RPMI8226 (cell line): ENCODE data around the gene UPF2.
"Not testable (repeated sequence)": the region's sequence is repeated elsewhere in the genome, so short reads cannot be mapped to it uniquely, and the experiment has no call there.

ENCODE experiments used
- DNase-seq: peaks from one replicate; pipeline ENCODE4 v3.0.0-alpha.2; 2015

Gene UPF2

DNA sequence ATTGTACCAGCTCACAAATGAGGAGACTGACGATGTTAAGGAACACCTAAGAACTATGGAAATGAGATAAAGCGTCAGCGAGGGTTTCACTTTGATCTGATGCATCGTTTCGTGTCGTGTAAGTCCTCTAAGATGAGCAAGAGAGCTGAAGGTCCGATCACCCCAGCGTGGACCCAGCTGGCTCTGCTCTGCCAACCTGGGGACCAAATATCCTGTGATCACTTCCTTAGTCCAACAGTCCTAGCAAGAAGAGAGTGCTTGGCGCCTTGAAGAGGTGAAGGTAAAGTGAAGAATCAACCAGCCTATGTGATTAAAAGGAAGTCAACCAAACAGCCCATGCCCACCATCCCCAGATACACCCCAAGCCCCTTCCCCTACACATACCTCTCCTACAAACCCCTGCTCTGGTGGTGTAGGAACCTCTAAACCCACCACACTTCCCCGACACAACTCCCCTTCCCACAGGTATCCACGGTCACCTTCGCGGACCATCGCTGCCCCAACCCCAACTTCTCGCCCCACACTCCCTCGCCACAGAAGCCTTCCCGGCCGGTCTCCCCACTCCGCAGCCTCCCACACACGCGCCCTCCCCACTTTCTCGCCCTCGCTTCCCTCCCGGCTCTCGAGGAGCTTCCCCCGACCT, 722 bp downstream of the UPF2 start:
- peak; percentile 59 for DNase-seq

DNA sequence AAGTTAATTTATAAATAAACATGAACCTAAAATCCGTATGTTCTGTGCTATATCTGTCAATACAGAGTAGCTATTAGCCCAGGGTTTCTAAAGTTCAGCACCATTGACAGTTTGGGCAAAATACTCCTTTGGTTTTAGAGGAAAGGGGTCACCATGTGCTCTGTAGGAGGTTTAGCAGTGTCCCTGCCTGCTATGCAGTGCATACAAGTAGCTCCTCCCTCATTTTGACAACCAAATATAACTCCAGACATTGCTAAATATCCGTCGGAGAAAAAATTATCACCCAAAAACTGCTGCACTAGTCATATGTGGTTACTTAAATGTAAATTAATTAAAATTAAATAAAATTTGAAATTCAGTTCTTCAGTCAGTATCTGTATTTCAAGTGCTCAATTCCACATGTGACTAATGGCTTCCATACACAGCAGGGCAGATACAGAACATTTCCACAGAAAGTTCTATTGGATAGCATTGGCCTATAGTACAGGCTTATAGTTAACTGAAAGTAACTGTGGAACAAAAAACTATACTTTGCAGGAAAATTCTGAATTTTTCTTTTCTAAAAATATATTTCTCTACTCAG, 6.4 kb downstream of the UPF2 start:
- no peak for DNase-seq

DNA sequence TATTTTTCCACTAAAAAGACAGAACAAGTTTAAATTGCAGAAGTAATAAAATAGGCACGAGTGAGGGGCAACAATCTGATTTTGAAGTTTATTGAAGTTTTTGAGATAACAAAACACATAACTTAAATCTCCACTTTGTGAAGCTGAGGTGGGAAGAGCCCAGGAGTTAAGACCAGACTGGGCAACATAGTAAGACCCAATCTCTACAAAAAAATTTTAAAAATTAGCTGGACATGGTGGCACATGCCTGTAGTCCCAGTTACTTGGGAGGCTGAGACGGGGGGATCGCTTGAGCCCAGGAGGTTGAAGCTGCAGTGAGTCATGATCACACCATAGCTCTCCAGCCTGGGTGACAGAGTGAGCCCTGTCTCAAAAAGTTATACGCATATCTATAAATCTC, 11.2 kb downstream of the UPF2 start:
- no peak for DNase-seq

DNA sequence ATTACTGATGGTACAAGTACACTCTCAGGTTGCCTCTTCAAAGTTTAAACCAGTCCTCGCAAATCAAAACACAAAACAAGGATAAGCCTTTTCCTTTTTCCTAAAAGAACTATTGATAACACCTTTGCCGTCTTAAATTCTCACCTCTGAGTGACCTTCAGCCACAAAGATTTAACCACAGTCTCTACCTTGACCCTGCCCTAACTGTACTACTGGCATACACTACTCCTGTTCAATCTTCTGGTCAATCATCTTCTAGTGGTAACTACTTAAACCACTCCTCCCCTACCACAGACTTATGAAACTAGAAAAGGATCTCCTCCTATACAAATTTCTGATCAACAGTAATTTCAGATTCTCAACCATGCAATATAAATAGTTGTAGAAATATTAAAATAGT, 15.1 kb downstream of the UPF2 start:
- DNase-seq, result no peak

DNA sequence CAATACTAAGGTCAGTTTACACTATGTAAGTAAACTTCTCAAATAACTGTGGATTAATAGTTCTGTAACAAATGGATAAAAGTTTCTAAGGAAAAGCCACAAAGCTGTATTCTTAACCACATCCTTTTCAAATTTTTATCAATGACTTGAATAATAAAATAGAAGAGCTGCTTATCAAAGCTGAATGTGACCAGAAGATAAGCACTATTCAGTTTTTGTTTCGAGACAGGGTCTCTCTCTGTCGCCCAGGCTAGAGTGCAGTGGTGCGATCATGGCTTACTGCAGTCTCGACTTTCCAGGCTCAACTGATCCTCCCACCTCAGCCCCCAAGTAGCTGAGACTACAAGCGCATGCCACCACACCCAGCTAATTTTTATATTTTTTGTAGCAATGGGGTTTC, 17.0 kb downstream of the UPF2 start:
- DNase-seq, result no peak

DNA sequence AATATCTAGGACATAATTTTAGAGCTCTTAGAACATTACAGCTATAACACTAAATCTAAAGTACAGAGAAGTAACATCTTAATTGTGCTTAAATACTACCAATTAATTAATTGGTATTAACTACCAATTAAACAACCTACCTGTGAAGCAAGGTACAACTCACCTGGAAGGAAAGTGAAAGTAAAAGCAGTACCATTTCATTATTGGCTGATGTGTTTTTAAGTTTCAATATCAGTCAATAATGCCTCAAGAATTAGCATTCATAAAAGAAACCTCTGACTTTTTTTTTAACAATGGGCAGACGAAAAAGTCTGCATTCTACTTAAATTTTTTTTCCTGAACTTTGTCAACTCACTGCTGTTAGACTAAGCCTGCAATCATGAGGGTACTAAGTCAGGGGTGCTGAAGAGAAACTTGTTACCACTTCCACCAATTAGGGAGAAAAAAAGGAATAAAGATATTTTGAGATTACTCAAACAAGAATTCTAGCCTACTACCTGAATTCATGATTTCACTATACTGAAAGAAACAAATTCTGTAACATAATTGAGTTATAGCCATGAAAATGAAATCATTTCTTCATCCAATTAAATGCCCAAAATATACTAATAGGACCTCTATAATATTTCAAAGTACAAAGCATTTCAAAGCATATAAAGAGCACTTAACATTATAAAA, 19.9 kb downstream of the UPF2 start:
- no peak for DNase-seq

DNA sequence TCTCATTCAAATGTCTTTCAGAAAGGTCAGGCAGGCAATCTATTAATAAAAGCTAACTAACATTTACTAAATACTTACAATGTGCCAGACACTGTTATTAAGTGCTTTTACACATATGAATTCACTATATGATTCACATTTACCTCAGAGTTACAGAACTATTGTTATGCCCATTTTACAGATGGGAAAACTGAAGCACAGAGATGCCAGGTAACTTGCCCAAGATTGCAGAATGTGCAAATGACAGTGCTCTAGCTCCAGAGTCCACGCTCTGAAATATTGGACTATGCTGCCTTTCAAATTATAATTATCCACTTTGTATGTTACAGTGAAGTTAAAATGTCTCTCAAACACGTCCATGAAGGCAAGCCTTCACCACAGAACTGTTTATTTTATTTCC, 22.0 kb downstream of the UPF2 start:
- DNase-seq, result no peak

DNA sequence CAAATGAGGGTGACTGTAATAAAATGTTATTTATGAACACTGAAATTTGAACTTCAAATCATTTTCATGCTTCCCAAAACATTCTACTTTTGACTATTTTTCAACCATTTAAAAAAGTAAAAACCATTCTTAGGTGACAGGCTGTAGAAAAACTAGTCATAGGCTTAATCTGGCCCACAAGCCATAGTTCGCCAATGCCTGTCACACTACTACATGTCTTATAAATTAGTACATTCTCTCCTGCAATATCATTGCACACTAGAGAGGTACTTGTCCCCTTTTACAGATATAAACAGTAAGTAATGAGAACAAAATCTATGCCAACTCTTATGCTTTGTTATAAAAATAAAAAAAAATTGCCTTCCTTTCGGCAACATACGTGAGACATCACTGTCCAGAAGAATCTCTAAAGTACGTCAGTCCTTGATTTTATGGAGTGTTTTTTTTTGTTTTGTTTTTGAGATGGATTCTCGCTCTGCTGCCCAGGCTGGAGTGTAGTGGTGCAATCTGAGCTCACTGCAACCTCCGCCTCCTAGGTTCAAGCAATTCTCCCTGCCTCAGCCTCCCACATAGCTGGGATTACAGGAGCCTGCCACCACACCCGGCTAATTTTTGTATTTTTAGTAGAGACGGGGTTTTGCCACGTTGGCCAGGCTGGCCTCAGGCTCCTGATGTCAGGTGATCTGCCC, 23.2 kb downstream of the UPF2 start:
- no peak for DNase-seq

DNA sequence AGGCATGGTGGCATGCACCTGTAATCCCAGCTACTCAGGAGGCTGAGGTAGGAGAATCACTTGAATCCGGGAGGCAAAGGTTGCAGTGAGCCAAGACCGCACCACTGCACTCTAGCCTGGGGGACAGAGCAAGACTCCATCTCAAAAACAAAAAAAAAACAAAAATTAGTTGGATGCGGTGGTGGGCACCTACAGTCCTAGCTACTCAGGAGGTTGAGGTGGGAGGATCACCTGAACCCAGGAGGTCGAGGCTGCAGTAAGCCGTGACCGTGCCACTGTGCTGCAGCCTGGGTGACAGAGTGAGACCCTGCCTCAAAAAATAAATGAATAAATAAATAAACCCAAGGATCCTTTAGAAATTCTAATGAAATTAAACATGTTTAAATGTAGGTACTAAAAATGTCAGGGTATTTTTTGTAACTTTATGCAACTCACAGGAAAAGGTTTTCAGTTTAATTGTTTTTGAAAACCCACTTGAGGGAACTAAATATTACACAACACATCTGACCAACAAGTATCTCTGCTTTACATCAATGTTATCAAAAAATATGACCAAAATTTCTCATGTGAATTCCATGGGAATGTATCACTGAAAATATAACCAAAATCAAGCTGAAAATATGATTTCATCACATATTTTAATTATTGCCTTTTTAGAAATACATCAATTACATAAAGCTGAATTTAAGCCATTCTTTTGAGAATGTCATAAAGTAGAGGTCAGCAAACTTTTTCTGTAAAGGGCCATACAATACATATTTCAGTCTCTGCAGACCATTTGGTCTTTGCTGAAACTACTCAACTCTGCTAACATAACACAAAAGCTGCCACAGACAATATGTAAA, 23.9 kb downstream of the UPF2 start:
- no peak for DNase-seq

DNA sequence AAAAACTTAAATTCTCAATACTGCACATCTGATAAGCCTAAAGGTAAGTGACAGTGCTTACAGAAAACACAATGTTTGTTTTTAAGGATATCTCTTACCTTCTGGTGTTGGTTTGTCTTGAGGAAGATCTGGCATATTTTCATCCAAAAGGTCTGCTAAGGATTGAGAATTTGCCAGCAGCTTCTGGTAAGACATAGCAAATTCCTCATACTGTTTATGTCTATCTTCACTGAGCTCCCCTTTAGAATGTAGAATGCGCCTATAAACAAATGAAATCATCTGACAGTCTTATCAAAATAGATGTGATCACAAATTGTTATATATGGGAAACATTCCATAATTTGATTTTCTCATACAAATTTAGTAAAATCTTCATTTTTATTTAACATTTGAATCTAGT, 28.7 kb downstream of the UPF2 start:
- no peak for DNase-seq

DNA sequence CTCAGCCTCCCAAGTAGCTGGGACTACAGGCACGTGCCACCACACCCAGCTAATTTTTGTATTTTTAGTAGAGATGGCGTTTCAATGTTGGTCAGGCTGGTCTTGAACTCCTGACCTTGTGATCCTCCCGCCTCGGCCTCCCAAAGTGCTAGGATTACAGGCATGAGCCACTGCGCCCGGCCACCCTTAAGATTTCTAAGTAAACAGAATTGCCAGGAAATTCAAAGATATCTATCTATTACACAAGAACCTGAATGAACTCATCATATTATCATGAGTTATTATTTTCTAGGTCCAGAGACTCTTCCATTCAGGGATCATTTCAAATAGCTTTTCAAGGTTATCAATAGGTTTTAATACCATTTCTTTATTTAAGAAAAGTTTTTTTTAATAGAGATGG, 29.2 kb downstream of the UPF2 start:
- not testable (repeated sequence) for DNase-seq

DNA sequence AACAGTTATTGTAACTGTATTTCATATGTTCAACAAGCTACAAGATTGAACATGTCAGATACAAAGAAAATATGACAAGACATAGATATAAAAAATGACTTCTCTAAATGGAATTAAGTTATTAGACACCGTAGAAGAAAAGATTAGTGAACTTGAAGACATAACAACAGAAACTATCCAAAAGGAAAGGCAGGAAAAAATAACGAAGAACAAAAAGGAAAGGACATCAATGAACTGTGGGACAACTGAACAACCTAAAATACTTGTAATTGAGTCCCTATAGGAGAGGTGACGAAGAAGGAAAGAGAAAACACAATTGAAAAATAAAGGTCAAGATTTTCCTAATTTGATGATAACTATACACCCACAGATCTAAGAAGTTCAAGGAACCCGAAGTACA, 32.3 kb downstream of the UPF2 start:
- no peak for DNase-seq

DNA sequence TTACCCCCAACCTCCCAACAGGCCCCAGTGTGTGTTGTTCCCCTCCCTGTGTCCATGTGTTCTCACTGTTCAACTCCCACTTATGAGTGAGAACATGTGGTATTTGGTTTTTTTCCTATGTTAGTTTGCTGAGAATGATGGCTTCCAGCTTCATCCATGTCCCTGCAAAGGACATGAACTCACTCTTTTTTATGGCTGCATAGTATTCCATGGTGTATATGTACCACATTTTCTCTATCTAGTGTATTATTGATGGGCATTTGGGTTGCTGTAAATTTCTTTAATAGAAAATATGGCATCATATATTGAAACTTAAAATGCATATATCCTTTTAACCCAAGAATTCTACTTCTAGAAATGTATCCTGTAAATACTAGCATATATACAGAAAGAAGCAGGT, 33.8 kb downstream of the UPF2 start:
- DNase-seq, result not testable (repeated sequence)

DNA sequence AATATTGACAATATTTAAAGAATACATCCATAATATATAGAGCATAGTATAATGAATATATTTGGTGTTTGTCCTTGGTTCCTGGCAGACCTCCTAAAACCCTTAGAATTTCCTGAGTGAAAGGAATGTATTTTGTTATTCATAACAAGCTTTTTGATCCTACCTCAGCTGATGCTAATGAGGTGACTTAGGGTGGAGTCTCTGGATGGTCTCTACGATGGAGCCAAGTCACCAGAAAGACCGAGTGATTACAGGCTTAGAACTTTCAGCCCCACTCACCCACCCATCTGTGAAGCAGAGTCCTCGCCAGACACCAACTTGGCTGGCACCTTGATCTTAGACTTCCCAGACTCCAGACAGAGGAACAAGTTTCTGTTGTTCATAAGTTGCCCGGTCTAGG, 35.9 kb downstream of the UPF2 start:
- DNase-seq, result no peak

DNA sequence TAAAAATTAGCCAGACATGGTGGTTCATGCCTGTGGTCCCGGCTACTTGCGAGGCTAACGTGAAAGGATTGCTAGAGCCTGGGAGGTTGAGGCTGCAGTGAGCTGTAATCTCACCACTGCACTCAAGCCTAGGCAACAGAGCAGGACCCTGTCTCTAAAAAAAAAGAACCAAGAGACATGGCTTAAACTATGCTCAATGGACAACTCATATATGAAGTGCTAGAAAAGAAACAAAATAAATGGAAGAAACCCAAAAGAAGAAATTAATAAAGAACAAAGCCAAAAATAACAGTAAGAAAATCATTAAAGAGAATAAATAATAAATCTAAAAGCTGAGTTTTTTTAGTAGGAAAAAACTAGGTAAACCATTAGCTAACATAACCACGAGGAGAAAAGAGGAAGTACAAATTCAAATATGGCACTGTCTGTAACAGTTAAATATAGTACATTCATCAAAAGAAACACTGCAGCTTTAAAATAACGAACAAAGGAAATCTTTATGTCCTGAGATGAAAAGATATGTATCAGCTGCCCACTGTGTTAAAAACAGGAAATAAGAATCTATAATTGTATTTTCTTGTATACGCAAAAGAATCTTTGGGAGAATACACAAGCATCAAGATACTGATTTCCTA, 48.7 kb downstream of the UPF2 start:
- no peak for DNase-seq

DNA sequence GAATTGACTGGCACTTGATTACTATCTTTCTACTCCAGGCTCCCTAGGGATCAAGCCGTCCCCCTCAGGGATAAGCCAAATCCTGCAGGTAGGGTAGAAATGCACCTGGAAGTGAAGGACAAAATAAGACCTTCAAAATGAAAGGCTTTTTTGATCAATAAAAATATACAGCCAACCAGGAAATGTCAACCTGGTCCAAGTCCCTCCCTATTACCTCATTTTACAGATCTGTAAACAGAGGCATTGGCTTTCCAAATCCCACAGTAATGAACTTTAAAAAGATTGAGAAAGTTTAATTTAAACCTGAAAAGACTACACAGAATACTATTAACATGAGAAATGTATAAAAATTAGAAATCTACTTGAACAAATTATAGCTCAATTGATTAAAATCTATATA, 53.7 kb downstream of the UPF2 start:
- DNase-seq, result no peak

DNA sequence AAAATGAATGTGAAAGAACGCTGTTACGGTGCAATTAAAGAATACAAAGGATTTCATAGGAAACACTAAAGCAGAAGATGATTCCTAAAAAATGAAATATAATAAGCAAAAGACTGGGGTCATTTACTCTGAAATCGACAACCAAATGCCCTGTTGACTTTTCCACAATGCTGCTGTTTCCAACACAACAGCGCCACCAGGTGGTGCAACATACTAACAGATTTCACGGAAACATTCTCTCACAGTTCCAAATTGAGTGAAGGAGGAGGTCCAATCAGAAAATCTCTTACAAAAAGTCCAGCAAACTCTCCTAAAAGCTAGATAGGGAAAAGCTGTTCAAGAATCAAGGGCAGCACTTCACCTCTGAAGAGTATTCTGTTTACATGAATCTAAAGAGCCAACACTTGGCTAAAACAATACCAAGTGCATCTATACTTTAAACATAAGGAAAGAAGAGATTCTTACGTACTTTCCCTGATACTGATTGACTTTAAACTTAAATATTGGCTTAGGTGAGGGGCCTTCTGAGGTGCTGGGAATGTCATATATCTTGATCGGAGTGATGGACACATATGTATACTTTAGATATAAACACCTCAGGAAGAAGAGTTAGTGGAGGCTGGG, 55.9 kb downstream of the UPF2 start:
- peak; percentile 65 for DNase-seq

DNA sequence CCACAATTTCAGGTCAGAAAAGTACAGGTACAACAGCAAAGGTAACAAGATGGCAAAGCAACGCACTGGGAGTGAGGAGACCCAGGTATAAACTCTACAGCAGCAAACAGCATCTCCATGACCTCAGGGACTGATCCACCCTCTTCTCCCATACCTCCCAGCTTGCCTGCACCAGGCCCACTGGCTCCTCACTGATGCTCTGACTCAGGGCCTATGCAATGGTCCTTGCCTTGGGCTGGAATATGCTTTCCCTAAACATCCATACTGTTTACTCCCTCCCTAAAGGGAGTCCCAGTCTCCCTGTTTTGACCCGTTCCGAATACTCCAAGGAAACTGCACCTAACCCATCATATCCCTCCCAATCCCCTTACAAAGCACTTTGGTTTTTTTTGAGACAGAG, 60.4 kb downstream of the UPF2 start:
- DNase-seq, result no peak

DNA sequence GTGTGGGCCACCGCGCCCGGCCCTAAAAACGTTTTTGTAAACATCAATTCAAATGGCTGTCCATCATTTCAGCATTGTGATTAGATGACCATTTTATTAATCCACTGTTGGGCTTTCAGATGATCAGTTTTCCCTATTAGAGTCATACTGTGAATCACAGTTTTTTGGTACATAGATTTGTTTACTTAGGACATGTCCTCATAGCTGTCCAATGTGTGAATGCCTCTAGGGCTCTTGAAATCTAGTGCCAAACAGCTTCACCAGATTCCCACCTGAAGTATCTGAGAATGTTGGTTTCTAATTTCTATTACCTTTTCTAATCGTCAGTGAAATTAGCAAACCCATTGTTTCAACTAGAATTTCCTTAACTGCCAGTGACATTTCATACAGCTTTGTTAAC, 66.8 kb downstream of the UPF2 start:
- no peak for DNase-seq

DNA sequence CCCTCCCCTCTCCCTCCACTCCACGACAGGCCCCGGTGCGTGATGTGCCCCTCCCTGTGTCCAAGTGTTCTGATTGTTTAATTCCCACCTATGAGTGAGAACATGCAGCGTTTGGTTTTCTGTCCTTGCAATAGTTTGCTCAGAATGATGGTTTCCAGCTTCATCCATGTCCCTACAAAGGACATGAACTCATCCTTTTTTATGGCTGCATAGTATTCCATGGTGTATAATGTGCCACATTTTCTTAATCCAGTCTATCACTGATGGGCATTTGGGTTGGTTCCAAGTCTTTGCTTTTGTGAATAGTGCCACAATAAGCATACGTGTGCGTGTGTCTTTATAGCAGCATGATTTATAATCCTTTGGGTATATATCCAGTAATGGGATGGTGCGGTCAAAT, 70.1 kb downstream of the UPF2 start:
- DNase-seq, result not testable (repeated sequence)

DNA sequence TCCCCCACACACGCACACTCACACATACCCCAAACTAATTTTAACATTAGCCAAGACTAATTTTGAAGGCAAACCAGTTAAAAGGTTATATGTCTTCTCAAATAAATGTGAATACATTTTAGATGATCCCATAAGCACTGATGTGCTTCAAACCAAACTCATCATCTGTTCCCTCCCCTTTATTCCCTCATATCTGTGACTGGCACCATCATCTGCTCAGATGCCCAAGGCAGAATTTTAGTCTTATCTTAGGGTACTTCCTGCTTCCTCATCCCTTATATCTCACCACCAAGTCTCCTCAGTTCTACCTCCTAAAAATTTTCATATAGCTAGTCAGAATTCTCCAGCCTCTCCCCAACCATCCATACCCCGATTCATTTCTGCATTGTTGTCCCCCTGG, 80.4 kb downstream of the UPF2 start:
- DNase-seq, result no peak

DNA sequence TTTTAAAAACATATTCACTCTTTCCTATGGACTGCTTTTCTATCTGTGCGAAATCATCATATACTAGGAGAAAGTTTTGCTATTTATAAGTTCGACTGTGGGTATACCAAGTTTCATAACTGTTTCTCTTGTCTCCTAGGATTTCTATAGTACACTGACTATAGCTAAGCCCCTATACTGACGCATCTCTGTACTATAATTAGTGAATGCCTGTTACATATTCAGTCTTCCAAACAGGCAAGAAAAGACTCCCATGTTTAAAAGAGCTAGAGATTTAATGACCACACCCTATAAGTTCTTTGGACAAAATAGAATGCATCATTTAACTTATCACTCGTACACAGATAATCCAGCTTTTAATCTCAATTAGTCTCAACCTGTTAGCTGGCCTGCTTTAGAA, 80.8 kb downstream of the UPF2 start:
- no peak for DNase-seq
